NCI-H1092 (cell line): ENCODE results near the gene FOXI1.

Source experiments
- DNase-seq: peaks from one replicate; lab custom pipeline; 2025; lab: John Stamatoyannopoulos, UW

Gene FOXI1

GRCh38 chr5:170150713-170151096, 45.0 kb downstream of the FOXI1 start:
- no peak for DNase-seq

- no peak for DNase-seq
These were observed 45.6 kb downstream of the FOXI1 start for GRCh38 chr5:170151097-170151831.

GRCh38 chr5:170152767-170153166, 47.1 kb downstream of the FOXI1 start:
- DNase-seq, result no peak

- DNase-seq, result no peak
These were observed 48.6 kb downstream of the FOXI1 start for GRCh38 chr5:170154297-170154696.

- DNase-seq, result no peak
These were observed 49.0 kb downstream of the FOXI1 start for GRCh38 chr5:170154744-170155143.

GRCh38 chr5:170155771-170156170, 50.1 kb downstream of the FOXI1 start:
- DNase-seq, result no peak

- DNase-seq, result no peak
These were observed 53.5 kb downstream of the FOXI1 start for GRCh38 chr5:170159101-170159698.
